Mononuclear cell (primary cell): Measurements from ENCODE around the gene SHISA5. TPM values are rescaled to one million over a fixed set of nuclear protein-coding genes. Genes with fewer than 3 reads are reported as not detected.
"Not testable (repeated sequence)": the region's sequence is repeated elsewhere in the genome, so short reads cannot be mapped to it uniquely, and the experiment has no call there.

Experiments
- H3K27me3 ChIP-seq: 2 replicates; pipeline ENCODE4 v1.6.0; 2011; ENCODE audit warnings: low read length, control low read depth; ENCODE audit not compliant: insufficient read depth
- H3K4me1 ChIP-seq: 2 replicates; pipeline ENCODE4 v1.5.1; 2011; ENCODE audit warnings: mild to moderate bottlenecking, low read length, control low read depth; ENCODE audit not compliant: insufficient read depth
- H3K4me3 ChIP-seq: 2 replicates; pipeline ENCODE4 v1.5.1; 2011; ENCODE audit warnings: mild to moderate bottlenecking, low read length, moderate library complexity
- H3K9me3 ChIP-seq: 2 replicates; pipeline ENCODE4 v1.5.1; 2011; ENCODE audit warnings: low read depth, mild to moderate bottlenecking, control low read depth, low read length
- total RNA-seq: library from RNA; depleted of rRNA; stranded (reverse); fragments of >200 nt; gene quantifications from one replicate; pipeline ENCODE4 v1.2.3, GENCODE V29; 2012

SHISA5 gene
- total RNA-seq, 1 donor, result 64.1 TPM

DNA sequence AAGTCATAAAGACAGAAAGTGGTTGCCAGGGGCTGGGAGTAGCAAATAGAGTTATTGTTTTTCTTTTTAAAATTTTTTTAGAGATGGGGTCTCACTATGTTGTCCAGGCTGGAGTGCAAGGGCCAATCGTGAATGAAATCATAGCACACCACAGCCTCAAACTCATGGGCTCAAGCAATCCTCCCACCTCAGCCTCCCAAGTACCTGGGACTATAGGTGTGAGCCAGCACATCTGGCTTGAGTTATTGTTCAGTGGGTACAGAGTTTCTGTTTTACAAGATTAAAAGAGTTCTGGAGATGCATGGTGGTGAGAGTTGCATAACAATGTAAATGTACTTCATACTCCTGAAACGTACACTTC lies 29.0 kb upstream of the SHISA5 start:
- Histone ChIP-seq H3K27me3 (no peaks in the 10 kb centered on the region), H3K4me3 (no peak overlapping the region), H3K9me3 (no peaks in the 10 kb centered on the region), H3K4me1 (peaks cover 69% of the 10 kb centered on the region)

DNA sequence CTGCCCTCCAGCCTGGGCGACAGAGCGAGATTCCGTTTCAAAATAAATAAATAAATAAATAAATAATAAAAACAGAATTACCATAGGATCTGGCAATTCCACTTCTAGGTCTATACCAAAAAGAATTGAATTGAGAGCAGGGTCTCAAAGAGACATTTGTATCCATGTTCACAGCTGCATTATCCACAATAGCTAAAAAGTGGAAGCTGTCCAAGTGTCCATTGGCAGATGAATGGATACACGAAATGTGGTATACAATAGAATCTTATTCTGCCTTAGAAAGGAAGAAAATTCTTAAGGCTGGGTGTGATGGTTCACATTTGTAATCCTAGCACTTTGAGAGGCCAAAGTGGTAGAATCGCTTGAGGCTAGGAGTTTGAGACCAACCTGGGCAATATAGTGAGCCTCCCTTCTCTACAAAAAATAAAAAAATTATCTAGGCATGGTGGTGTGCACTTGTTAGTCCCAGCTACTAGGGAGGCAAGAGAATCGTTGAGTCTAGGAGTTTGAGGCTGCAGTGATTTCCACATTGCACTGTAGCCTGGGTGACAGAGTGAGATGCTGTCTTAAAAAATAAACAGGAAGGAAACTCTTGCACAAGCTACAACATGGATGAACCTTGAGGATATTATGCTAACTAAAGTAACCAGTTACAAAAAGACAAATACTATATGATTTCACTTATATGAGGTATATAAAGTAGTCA lies 28.4 kb upstream of the SHISA5 start:
- no peaks in the 10 kb centered on the region for H3K27me3 ChIP-seq
- H3K4me1 ChIP-seq, result peaks cover 75% of the 10 kb centered on the region
- H3K9me3 ChIP-seq, result no peaks in the 10 kb centered on the region
- H3K4me3 ChIP-seq, result no peak overlapping the region

DNA sequence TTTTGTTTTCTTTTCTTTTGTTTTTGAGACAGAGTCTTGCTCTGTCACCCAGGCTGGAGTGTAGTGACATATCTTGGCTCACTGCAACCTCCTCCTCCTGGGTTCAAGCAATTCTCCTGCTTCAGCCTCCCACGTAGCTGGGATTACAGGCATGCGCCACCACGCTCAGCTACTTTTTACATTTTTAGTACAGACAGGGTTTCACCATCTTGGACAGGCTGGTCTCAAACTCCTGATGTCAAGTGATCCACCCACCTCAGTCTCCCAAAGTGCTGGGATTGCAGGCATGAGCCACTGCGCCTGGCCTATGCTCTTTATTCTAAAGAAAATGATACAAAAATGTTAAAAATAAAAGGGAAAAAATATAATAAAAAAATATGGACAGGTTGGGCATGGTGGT lies 26.7 kb upstream of the SHISA5 start:
- not testable (repeated sequence) for H3K4me3 ChIP-seq, H3K9me3 ChIP-seq, H3K27me3 ChIP-seq
- H3K4me1 ChIP-seq, result peaks cover 84% of the 10 kb centered on the region

DNA sequence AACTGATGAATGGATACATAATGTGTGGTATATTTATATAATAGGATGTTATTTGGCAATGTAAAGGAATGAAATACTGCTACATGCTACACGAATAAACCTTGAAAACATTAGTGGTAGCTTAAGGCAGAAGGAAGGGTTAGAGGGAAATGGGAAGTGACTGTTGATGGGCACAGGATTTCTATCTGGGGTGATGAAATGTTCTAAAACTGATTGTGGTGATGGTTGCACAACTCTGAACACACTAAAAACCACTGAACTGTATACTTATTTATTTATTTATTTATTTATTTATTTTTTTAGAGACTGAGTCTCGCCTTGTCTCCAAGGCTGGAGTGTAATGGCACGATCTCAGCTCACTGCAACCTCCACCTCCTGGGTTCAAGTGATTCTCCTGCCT lies 24.8 kb upstream of the SHISA5 start:
- Histone ChIP-seq H3K9me3 (no peaks in the 10 kb centered on the region), H3K27me3 (no peaks in the 10 kb centered on the region), H3K4me1 (peaks cover 88% of the 10 kb centered on the region), H3K4me3 (no peak overlapping the region)

DNA sequence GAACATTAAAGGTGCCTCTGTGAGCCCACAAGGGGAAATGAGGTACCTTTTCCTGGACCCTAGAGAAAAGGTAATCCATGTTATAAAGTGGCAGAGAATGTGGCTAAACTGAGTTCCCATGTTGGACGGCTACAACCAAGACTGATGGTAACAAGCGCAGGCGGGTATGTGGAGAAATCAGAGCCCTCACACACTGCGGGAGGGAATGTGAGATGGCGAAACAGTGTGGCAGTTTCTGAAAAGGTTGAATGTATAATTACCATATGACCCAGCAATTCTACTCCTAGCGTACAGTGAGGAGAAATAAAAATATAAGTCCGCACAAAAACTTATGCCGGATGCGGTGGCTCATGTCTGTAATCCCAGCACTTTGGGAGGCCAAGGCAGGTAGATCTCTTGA lies 24.1 kb upstream of the SHISA5 start:
- peaks cover 80% of the 10 kb centered on the region for H3K4me1 ChIP-seq
- no peaks in the 10 kb centered on the region for H3K27me3 ChIP-seq
- no peak overlapping the region for H3K4me3 ChIP-seq

DNA sequence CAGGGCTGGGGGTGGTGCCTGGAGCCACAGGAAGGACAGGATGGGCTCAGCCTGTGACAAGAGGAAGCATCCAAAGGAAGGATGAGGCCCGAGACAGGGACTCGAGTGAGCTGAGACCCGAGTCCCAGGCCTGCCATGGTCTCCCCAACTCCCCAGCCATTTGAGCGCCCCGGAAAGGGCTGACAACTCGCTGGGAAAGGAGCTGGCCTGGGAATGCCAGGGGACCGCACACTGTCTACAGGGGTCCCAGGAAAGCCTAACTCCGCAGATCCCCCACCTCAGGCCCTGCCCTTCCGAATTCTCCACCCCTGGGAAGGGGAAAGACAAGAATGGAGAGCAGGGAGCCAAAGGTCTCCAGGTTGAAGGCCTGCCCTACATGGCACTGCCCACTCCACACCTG lies 21.0 kb upstream of the SHISA5 start:
- H3K4me1 ChIP-seq, result peaks cover 53% of the 10 kb centered on the region
- H3K4me3 ChIP-seq, result no peak overlapping the region
- no peaks in the 10 kb centered on the region for H3K27me3 ChIP-seq
- no peaks in the 10 kb centered on the region for H3K9me3 ChIP-seq

More for the DNA sequence above, 24.1 kb upstream of the SHISA5 start:
- H3K9me3 ChIP-seq, result no peaks in the 10 kb centered on the region

DNA sequence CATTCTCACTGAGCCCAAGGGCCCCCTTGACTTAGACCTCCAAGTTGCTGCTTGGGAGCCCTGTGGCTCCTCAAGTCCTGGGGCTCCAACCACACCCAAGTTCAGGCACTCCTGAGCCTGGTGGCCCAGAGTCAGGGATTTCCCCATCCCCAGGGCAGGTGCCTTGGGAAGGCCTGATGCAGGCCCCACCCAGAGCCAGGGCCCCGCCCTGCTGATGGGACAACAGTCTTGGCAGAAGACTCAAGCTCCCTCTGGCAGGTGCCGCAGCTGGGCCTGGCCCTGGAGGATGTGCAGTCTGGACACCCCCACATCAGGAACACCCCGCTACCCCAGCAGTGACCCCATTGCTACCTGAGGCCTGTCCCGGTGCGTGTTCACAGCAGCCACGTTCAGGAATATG lies 17.7 kb upstream of the SHISA5 start:
- H3K4me3 ChIP-seq, result no peak overlapping the region
- H3K9me3 ChIP-seq, result no peaks in the 10 kb centered on the region
- peaks cover 36% of the 10 kb centered on the region for H3K4me1 ChIP-seq
- no peaks in the 10 kb centered on the region for H3K27me3 ChIP-seq

DNA sequence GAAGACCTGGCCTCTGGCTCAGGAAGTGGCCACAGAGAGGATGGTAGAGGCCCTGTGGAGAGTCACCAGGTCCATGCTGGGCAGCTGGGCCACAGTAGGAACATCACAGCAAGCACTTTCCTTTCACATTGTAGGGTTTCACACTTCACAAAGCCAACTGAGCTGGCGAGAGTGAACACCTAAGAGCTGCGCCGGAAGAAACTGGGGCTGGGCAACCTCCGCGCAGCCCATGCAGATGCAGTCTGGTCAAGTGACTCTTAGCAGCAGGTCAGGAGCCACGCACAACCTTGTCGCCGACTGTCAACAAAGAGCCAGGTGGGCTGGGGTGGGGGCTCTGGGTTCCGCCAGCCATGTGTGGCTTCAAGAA lies 15.3 kb upstream of the SHISA5 start:
- H3K9me3 ChIP-seq, result no peaks in the 10 kb centered on the region
- H3K4me1 ChIP-seq, result peaks cover 39% of the 10 kb centered on the region
- H3K4me3 ChIP-seq, result no peak overlapping the region
- H3K27me3 ChIP-seq, result no peaks in the 10 kb centered on the region

DNA sequence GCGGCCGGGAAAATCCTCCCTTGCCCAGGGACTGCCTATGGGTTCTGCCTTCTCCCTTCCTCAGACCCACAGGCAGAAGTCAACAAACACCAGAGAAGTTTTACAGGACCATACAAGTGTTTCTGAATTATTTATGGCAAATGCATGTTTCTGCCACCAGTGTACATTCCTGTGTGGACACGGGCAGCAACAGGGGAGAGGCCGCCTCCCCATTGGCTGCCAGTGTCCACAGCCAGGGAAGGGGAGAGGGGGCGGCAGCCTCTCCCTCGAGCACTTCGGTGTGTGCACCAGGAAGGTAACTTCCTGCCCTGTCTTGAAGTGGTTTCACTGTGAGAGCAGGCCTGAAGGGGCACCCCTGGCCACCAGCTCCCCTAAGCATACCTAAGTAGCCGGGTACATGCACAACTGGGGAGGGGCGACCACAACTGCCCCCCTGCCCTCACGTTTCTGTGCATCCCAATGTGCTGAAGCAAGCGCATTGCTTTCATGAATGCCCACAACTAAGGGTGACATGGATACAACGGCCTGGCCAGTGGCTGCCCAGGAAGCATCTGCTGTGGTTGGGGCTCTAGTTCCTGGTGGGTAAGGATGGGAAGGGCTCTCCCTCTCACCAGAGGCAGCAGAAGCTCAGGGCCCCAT lies 14.8 kb upstream of the SHISA5 start:
- Histone ChIP-seq H3K9me3 (no peaks in the 10 kb centered on the region), H3K4me3 (no peak overlapping the region), H3K27me3 (no peaks in the 10 kb centered on the region), H3K4me1 (peaks cover 38% of the 10 kb centered on the region)

DNA sequence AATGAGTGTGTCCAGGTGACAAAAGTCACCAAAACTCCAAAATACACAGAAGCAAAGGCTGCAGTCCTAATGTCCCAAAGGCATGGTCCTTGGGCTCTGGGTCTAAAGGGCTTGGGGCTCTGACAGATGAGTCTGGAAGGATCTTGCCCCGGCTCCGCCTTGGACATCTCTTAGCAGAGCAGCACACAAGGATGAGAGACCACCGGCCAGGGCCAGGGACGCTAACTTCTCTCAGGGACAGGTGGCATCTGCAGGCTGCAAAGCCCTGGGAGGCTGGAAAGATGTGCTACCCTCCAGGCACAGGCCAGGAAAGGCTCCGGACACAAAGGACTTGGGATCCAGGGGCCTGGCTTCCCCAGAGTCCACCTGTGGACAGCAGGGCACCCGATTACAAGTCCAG lies 14.1 kb upstream of the SHISA5 start:
- no peaks in the 10 kb centered on the region for H3K9me3 ChIP-seq
- H3K4me1 ChIP-seq, result peaks cover 38% of the 10 kb centered on the region
- H3K27me3 ChIP-seq, result no peaks in the 10 kb centered on the region
- no peak overlapping the region for H3K4me3 ChIP-seq

DNA sequence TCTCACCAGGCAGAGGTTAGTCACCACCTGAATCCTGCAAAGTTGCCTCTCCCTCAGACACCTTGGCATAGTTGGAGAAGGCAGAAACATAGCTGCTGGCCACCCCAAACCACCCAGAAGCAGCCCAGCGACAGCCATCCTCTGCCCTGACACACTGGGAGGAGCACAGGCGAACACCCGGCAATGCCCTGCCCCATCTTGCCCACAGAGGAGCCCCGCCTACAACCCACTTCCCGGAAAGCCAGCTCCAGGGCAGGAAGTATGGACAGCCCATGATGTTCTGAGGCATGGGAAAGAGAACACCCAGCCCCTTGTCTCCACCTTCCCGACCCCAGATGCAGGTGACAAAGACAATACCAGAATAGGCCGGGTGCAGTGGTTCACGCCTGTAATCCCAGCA lies 12.6 kb upstream of the SHISA5 start:
- Histone ChIP-seq H3K4me1 (peaks cover 38% of the 10 kb centered on the region), H3K4me3 (no peak overlapping the region), H3K27me3 (no peaks in the 10 kb centered on the region), H3K9me3 (no peaks in the 10 kb centered on the region)

DNA sequence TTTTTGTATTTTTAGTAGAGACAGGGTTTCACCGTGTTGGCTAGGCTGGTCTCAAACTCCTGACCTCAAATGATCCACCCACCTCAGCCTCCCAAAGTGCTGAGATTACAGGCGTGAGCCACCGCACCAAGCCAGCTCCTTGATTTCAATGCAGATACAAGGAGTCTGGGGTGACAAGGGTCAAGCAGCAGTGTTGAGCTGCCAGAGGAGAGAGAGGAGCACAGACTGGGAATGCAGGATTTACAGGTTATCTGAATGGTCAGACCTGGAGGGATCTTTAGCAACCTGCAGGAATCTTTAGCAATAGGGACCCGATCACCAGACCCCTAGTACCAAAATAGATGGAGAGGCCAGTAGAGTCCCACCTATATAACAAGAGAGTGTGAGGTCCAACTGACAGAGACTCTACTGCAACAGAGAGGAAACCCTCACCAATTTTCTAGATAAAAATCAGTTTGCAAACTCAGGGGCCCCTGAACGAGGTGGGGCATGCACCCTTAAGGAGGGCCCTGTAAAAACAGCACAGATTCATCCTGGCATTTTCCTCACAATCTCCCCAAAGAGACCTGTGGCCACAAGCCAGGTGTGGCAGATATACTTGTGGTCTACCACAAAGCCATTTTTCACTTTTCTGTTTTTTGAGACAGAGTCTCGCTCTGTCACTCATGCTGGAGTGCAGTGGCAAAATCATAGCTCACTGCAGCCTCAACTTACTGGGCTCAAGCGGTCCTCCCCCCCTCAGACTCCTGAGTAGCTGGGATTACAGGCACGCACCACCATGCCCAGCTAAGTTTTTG lies 10.7 kb upstream of the SHISA5 start:
- H3K27me3 ChIP-seq, result no peaks in the 10 kb centered on the region
- peaks cover 37% of the 10 kb centered on the region for H3K4me1 ChIP-seq
- H3K9me3 ChIP-seq, result no peaks in the 10 kb centered on the region
- no peak overlapping the region for H3K4me3 ChIP-seq

DNA sequence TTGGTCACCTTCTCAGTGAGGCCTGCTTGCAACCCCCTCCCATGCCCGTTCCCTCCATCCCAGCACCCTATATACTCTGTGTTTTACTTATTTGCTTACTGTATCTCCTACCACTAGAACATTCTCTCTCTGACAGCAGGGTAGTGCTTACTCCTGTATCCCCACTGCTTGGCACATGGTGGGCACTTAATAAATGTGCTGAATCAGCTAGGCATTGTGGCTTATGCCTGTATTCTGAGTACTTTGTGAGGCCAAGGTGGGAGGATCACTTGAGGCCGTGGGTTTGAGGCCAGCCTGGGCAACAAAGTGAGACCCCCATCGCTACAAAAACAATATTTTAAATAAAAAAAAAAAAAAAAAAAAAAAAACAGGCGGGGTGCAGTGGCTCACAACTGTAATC lies 7.6 kb upstream of the SHISA5 start:
- no peaks in the 10 kb centered on the region for H3K27me3 ChIP-seq
- no peak overlapping the region for H3K4me3 ChIP-seq
- no peaks in the 10 kb centered on the region for H3K9me3 ChIP-seq
- H3K4me1 ChIP-seq, result peaks cover 39% of the 10 kb centered on the region

DNA sequence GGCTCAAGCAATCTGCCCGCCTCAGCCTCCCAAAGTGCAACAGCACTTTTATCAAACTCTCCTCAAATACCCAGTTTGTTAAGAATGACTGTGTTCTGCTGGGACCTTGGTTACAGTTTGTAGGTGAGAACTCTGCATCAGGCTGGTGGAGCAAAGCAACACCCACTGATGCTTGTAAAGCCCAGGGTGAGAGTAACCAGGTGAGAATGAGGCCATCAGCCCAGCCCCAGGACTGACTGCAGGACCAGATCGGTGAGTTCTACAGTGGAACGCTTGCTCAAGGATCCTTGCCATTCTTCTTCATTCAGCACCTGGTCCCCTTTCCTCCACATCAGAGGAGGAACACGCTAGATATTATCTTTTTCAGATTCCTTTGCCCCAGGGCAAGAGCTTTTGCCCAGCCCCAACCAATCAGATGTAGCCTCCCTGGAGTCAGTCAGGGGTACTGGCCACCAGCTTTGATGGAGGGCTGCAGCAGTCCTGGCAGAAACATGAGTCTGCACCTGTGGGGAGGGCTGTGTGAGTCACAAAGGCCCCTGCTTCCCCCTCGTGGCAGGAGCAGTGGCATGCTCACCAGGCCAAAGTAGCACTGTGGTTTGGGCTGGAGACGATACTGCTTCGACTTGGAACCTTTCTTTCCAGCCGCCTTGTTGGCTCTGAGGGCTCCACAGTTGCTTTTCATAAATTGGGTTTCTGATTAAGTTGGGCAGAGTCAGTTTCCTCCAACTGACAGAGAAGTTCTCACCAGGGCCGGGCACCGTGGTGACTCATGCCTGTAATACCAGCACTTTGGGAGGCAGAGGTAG lies 3.5 kb upstream of the SHISA5 start:
- H3K4me3 ChIP-seq, result no peak overlapping the region
- no peaks in the 10 kb centered on the region for H3K27me3 ChIP-seq
- H3K9me3 ChIP-seq, result no peaks in the 10 kb centered on the region
- peaks cover 41% of the 10 kb centered on the region for H3K4me1 ChIP-seq

DNA sequence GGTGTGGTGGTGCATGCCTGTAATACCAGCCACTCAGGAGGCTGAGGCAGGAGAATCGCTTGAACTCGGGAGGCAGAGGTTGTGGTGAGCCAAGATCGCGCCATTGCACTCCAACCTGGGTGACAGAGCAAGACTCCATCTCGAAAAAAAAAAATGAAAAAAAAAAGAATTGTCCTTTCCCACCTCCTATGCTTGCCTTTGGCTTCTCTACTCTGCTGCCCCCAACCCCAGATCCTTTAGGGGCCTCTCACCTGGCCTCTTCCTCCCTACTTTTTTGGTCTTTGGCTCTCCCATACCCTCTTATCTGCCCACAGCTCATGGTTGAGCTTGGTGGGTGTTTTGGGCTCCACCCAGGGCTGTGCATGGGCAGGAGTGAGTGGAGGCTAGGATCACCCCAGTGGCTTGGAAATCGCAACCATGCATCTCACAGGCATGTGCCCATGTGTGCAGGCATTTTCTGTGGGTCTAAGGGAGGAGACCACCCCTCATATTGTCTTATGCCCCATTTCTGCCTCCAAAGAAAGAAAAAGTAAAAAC lies 2.1 kb upstream of the SHISA5 start:
- peaks cover 44% of the 10 kb centered on the region for H3K4me1 ChIP-seq
- no peak overlapping the region for H3K4me3 ChIP-seq

More for the DNA sequence above, 2.1 kb upstream of the SHISA5 start:
- H3K9me3 ChIP-seq, result no peaks in the 10 kb centered on the region
- H3K27me3 ChIP-seq, result no peaks in the 10 kb centered on the region
